ENCODE measurements around the gene MED16. TPM values are rescaled to one million over a fixed set of nuclear protein-coding genes. Genes with fewer than 3 reads are reported as not detected.

The MED16 gene
- total RNA-seq, 2 experiments from 2014 or later = 25.8 to 30.1 TPM

DNA sequence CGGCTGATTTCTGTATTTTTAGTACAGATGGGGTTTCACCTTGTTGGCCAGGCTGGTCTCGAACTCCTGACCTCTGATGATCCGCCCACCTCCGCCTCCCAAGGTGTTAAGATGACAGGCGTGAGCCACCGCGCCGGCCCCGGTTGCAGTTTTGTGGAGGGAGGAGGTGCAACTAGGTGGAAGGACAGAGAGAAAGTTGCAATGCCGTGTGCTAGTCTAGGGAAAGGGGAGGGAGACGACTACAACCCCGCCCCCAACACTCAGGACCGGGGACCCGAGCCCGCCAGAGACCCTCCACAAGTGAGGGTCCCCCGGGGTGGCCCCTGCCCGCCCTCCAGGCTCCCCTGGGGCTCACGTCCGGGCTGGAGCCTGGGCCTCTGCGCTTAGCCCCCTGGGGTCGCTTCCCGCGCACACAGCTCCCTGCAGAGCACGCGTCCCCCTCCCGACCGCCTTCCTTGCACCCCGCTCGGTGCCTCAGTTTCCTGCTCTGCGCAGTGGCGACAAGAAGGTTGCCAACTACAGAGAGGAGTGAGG is 31.6 kb upstream of the MED16 start:
- intact Hi-C loops (cut with DNase I, micrococcal nuclease) = loop anchor here (1.0 to 5.0 kb wide), 2 partner anchors 60 to 268 kb away; partner anchors contain the start of gene WDR18 (in 1 of the 2)
- DNase-seq (peak in 2 of 14 experiments; percentile 43 to 49), ATAC-seq (ENCODE audit: poor library complexity) (no peak)
- TF ChIP-seq, protein P1, sequence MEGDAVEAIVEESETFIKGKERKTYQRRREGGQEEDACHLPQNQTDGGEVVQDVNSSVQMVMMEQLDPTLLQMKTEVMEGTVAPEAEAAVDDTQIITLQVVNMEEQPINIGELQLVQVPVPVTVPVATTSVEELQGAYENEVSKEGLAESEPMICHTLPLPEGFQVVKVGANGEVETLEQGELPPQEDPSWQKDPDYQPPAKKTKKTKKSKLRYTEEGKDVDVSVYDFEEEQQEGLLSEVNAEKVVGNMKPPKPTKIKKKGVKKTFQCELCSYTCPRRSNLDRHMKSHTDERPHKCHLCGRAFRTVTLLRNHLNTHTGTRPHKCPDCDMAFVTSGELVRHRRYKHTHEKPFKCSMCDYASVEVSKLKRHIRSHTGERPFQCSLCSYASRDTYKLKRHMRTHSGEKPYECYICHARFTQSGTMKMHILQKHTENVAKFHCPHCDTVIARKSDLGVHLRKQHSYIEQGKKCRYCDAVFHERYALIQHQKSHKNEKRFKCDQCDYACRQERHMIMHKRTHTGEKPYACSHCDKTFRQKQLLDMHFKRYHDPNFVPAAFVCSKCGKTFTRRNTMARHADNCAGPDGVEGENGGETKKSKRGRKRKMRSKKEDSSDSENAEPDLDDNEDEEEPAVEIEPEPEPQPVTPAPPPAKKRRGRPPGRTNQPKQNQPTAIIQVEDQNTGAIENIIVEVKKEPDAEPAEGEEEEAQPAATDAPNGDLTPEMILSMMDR (IDR thresholded peaks at IDR 0.05) = no peak
- Mint-ChIP-seq H3K4me3 (peak overlapping the region; percentile 86), H3K9me3 (no peaks in the 10 kb centered on the region), H3K27ac (no peak overlapping the region), H3K36me3 (ENCODE audit: low read depth) (peaks cover 4% of the 10 kb centered on the region), H3K4me1 (ENCODE audit: low read depth) (peaks cover 18% of the 10 kb centered on the region), H3K27me3 (no peaks in the 10 kb centered on the region)
- Histone ChIP-seq H3K4me3 (ENCODE audit: low read length) (peak overlapping the region; percentile 83), H3K4me1 (ENCODE audit: insufficient read depth, low read length) (peaks cover 53% of the 10 kb centered on the region), H3K27ac (ENCODE audit: low read depth in 1 of 2, low read length in 2 of 2) (no peak overlapping the region), H3K27me3 (ENCODE audit: control insufficient read depth in 1 of 2, insufficient read depth in 2 of 2, low read length in 2 of 2) (no peaks in the 10 kb centered on the region), H3K36me3 (ENCODE audit: insufficient read depth, low read length) (no peaks in the 10 kb centered on the region), H3K9me3 (ENCODE audit: control insufficient read depth in 1 of 2, insufficient read depth in 1 of 2, low read length in 2 of 2) (no peaks in the 10 kb centered on the region)
- ChIA-PET POLR2A (interaction anchor here (1.0 kb wide), 2 partner anchors 13 to 60 kb away, joined by 3 to 8 read pairs; partner anchors contain the start of gene WDR18), CTCF (interaction anchor here (1.1 to 5.3 kb wide), 4 partner anchors 58 to 316 kb away, joined by 3 to 33 read pairs (median 12); partner anchors contain the start of gene WDR18)

DNA sequence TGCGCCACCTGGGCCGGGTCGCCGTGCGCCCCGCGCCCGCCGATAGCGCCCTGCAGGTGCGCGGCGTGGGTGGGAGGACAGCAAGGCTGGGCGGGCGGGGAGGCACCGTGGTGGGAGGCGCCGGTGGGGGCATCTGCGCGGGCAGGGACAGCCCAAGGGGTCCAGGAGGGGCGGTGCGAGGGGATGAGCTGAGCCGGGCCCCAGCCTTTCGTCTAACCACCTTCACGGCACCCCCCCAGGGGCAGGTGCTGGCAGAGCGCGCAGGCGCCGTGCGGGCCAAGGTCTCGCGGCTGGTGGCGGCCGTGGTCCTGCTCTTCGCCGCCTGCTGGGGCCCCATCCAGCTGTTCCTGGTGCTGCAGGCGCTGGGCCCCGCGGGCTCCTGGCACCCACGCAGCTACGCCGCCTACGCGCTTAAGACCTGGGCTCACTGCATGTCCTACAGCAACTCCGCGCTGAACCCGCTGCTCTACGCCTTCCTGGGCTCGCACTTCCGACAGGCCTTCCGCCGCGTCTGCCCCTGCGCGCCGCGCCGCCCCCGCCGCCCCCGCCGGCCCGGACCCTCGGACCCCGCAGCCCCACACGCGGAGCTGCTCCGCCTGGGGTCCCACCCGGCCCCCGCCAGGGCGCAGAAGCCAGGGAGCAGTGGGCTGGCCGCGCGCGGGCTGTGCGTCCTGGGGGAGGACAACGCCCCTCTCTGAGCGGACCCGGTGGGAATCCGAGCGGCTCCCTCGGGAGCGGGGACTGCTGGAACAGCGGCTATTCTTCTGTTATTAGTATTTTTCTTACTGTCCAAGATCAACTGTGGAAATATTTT is 27.3 kb upstream of the MED16 start:
- peaks cover 4% of the 10 kb centered on the region for H3K27me3 Mint-ChIP-seq
- H3K27ac Mint-ChIP-seq = peak overlapping the region; percentile 96
- peak overlapping the region; percentile 96 for H3K4me3 Mint-ChIP-seq
- Histone ChIP-seq H3K4me1 (ENCODE audit: insufficient read depth, low read length) (peaks cover 62% of the 10 kb centered on the region), H3K27ac (ENCODE audit: low read depth in 1 of 2, low read length in 2 of 2) (peak overlapping the region in 1 of 2 donors; percentile 41), H3K27me3 (ENCODE audit: control insufficient read depth in 1 of 2, insufficient read depth in 2 of 2, low read length in 2 of 2) (peaks cover 11 to 22% of the 10 kb centered on the region in 2 experiments), H3K4me3 (ENCODE audit: low read length) (peak overlapping the region; percentile 43), H3K36me3 (ENCODE audit: insufficient read depth, low read length) (no peaks in the 10 kb centered on the region), H3K9me3 (ENCODE audit: control insufficient read depth in 1 of 2, insufficient read depth in 1 of 2, low read length in 2 of 2) (no peaks in the 10 kb centered on the region)
- H3K9me3 Mint-ChIP-seq = no peaks in the 10 kb centered on the region
- intact Hi-C loops (cut with DNase I, micrococcal nuclease) = loop anchor here in 1 of 2 experiments (1.0 to 5.0 kb wide), 2 partner anchors 56 to 272 kb away; no protein-coding TSS in a partner anchor
- TF ChIP-seq, protein P1 (IDR thresholded peaks at IDR 0.05) = no peak
- ATAC-seq (ENCODE audit: poor library complexity) (peak; percentile 51), DNase-seq (peak; percentile 54 to 91 (median 72))
- H3K36me3 Mint-ChIP-seq (ENCODE audit: low read depth) = peaks cover 4% of the 10 kb centered on the region
- peaks cover 21% of the 10 kb centered on the region for H3K4me1 Mint-ChIP-seq (ENCODE audit: low read depth)
- ChIA-PET POLR2A (interaction anchor here (0.9 to 3.1 kb wide), 9 partner anchors 12 to 109 kb away, joined by 3 to 40 read pairs (median 10); partner anchors contain the start of genes MED16, RNU6-9 and WDR18), CTCF (interaction anchor here (1.1 to 5.3 kb wide), 7 partner anchors 27 to 321 kb away, joined by 3 to 52 read pairs (median 4); partner anchors contain the start of genes MED16, RNU6-9 and WDR18)

Data from CD4-positive, alpha-beta T cell (primary cell).